Endothelial cell of hepatic sinusoid (primary cell): ENCODE measurements around the gene GRM4.

ENCODE experiments used
- in situ Hi-C: cut with HindIII; loops from 2 replicates; pipeline ENCODE4 v1.10.0; 2017; ENCODE audit warnings: low sequenced_read_pairs

GRM4 gene

DNA sequence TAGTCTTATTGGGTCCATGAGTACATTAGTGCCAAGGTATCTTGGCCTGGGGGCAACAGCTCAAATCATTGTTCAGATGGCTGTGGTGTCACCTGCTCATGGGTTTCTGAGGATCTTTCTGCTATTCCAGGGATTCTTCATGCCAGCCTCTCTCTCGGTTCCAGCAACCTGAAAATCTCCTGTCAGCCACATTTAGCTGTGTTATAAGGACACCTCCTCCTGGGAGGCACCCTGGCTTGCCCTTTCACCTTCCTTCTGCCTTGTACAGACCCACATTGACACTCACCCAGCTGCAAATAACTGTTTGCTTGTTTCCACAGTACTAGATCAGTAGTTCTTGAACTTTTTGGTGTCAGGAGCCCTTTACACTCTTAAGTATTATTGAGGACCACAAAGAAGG lies 159.9 kb downstream of the GRM4 start:
- in situ Hi-C loops = no loop called here

DNA sequence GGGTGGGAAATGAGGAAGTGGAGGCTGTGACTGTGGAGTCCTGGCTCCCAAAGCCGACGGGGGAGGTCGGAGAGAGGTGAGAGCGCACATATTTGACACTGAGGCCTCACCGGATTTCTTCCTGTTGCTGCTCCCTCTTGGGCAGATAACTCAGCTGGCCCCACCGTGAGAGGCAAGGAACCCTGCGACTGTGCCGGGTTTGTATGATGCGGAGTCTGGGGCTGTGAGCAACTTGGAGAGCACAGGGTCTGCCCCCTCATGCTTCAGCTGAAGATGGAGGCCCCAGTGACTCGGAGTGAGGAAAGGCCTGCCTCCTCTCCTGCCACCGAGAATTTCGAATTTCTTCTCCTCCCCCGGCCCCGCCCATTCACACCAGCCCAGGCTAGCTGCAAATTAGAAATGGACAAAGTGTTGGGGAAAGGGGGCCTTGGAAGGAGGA lies 160.6 kb downstream of the GRM4 start:
- in situ Hi-C loops = no loop called here

DNA sequence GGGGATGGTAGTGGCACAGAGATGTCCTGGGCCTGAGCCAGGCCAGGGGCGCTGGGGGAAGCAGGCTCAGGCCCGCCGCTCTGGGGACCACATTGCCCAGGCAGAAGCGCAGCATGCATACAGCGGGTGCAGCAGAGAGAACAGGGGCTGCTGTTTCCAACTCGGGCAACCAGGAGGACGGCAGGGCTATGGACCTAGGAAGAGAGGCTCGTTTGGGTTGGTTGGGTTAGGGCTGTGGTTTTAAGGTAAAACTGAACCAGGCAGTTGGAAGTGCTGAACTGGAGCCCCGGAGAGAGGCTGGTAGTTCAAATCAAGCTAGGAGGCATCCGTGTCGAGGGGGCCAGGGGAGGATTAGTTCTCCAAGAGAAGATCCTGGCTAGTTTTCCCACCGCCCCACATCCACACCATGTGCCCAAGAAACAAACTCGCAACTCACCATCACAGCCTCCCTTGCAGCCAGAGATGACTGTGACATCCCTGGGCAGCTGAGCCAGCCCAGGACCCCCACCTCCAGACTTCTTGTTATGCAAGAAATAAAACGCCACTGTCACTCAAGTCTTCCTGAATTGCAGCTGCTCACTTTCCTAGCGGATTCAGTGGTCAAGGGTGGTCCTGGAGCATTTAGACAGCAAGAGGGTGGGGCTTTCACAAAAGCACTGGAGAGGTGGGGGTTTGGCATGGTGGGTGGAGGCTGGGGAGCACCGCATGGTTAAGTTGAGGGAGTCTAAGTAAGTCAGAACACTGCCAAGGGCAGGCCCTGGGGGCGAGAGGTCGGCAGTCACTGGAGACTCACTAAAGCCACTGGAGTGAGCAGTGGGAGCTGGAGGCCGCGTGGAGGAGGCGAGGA lies 161.2 kb downstream of the GRM4 start:
- in situ Hi-C loops = no loop called here

DNA sequence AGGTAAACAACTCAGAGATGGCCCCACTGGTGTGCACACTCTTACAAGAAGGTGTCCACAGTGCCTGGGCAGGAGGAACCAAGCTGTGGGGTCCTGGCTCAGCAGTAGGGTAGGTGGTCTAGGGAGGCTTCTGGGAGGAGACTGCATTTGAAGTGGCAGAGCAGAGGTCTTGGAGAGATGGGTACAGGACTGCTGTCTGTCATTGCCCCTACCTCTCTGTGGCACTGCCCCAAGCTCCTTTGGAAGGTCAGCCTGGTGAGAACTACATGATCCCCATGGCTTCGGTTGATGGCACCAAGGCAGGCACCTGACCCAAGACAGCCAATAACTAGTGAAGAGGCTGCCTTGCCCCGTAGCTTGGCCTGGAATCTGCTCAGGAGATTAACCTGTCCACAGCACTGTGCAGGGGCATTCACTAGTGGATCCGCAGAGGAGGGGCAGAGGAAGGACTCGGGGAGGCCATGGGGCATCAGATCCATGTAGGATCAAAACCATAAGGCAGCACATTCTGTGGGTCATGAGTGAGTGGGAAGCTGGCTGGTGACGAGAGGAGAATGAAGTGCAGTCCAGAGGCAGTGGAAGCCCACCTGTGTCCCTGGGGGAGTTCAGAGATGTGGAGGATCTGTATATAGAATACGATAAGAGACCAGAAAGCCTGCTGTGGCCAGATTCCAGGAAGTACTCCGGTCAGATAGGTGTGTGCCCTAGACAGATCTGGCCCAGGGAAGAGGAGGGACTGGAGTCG lies 162.0 kb downstream of the GRM4 start:
- in situ Hi-C loops = no loop called here

DNA sequence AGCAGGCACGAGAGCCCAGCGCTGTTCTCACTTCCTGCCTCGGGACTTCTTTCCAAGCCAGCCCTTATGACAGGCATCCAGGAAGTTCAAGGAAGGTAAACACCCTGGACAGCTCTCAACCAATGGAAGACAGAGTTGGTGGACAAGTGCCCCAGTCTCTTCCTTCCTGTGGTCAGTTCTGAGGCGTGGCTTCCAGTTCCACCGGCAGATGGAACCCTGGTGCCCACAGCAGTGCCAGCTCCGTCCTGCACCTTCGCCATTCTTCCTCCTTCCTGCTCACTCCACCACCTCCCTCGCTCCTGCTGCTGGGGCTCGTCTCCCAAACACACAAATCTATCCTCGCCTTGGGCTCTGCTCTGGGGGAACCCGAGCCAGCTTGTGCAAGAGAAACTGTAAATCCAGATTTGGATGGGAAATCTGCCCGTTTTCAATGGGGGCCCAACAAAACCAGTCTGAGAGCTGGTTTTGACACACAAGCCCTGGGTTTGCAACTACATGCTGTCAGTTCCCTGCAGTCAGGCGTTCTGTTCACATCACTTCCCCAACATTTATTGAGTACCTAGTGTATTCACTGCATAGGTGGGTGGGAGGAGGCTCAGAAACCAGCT lies 162.7 kb downstream of the GRM4 start:
- in situ Hi-C loops = no loop called here

DNA sequence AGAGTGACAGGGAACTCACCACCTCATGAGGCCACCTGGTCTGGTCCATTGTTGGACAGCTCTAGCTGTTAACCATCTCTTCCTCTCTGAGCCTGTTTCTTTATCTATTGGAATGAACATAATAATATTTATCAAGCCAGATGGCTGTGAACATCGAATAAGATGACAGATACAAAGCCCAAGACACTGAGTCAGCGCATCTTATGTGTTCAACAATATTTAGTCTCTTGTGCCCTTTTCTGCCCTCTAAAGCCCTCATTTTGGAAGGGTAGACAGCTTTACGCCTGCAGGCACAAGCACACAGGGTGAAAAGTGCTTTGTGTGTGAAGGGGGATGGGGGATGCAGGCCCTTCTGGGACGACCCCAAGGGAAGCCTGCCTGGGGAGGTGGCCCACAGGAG lies 164.0 kb downstream of the GRM4 start:
- in situ Hi-C loops = no loop called here

DNA sequence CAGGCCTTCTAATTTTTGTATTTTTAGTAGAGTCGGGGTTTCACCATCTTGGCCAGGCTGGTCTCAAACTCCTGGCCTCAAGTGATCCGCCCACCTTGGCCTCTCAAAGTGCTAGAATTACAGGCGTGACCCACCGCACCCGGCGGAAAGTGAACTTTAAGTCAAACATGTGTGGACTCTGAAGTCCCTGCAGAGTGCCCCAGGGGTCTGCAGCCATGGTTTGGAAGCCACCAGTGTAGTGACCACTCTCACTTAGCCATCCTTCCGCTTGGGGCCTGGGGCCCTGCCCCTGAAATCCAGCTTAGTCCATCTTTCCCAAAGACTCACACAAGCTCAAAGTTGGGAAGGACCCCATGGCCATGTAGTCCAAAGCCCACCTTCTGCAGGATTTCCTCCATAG lies 164.5 kb downstream of the GRM4 start:
- in situ Hi-C loops = no loop called here

DNA sequence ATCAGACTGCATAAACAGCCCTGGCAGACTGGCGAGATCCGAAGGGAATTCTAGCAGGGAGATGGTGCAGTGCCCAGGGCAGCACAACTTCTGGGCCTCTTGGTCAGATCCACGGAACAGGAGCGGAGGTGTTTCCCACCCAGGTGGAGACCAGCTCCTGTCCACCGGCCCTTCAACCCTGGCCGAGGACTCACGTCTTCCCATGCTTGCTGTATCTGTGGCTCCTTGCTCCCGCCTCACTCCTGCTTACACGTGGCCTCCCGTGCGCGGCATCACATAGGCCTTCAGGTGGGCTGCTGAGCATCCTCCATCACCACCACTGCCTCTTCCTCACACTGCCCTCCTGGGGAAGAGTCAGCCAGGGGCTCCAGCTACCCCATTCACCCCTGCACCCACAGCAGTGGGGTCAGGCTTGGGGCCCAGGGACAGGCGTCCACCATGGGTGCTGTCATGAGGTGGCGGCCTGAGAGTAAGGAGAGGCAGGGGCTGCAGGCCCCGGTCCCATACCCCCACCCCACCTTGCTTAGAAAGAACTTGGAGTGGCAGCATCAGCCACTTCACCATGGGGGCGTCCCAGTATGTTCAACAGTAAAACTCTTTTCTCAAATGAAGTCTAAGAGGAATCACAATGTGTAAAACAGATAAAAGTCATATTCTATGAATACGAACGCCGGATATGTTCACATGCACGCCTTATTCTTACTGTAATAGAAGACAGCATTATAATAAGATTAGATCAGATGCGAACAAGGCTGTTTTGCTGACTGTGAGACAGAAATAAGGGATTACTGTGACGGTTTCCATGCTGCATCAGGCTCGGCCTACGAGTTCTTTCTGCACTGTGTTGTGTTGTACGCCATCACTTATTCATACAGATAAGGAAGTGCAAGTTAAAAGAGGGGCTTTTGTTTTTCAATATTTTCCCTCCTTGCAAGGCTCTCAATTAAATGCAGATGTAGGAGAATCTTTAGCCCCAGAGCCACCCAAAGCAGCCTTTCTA lies 165.4 kb downstream of the GRM4 start:
- in situ Hi-C loops = no loop called here

DNA sequence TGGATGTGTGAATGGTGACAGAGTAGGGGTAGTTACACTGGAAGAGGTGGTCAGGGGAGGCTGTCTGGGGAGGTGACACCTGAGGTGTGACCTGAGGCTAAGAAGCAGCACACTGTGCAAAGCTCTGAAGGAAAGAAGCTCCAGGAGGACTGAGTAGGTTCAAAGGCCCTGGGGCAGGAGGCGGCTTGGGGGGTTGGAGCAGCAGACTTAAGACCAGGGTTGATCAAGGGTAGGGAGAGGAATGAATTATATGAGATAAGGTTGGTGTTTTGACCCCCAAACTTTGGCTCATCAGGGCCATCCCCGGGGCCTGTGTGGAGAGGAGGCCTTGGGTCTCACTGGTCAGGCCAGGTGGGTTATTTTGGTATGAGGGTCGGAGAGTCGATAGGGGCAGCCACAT lies 166.1 kb downstream of the GRM4 start:
- in situ Hi-C loops = no loop called here

DNA sequence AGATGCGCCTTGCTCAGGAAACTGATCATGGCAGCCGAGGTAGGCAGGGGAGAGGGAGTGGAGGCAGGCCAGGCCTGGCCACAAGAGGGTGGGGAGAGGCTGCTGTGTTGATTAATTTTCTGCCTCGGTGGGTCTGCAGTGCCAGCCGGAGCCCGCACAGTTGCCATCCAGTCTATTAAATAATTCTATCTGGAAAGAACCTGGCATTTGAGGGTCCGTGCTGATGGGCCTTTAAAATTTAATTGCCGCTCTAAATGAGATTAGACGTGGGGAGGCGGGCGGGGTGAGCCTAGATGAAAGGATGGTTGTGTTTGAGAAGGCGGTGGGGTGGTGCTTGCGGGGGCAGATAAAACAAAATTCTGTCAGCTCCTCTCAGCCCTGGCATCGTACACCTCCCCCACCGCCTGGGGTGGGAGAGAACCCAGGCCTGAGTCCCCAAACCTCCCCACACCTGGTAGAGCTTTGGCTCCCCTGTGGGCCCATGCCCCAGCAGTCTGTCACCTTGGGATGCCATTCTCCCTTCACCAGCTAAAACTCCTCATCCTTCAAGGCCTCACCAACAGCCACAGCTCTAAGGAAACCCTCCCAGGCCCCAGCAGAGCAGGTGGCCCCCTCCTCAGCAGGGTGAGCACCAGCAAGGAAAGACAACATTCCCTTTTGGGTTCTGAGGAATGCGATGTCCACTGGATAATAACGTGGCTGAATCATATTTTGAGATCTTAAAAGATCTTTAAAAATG lies 167.3 kb downstream of the GRM4 start:
- in situ Hi-C loops = no loop called here

DNA sequence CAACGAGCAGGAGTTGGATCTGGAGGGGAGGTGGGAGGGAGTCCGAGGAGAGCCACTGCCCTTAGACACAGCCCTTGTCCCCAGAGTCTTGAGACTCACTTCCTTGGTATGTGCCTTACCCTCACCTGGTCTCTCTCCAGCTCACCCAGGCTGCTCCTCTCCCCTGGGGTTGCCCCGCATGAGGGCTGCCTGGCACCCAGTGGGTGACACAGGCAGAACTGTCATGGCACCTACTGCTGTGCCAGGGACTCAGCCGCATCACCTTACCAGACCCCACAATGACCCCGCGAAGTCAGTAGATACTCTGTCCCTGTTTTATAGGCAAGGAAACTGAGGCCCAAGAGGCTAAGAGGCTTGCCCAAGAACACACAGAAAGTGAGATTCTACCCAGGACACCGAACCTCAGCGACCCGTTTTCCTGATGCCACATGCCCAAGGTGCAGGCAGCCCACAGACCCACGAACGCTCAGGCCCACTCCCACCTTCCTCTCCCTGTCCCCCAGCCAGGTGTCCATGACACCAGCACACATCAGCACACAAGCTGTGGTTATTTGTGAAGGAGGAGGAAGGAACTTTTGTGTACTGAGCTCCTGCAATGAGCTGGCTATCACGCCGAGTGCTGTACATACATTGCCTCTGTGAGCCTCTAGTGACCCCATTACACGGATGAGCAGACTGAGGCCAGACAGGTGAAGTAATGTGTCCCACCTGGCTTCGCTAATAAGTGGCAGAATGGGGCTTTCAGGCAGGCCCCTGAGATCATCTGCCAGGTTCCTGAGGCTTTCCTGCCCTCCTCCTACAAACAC lies 168.1 kb downstream of the GRM4 start:
- in situ Hi-C loops = no loop called here

DNA sequence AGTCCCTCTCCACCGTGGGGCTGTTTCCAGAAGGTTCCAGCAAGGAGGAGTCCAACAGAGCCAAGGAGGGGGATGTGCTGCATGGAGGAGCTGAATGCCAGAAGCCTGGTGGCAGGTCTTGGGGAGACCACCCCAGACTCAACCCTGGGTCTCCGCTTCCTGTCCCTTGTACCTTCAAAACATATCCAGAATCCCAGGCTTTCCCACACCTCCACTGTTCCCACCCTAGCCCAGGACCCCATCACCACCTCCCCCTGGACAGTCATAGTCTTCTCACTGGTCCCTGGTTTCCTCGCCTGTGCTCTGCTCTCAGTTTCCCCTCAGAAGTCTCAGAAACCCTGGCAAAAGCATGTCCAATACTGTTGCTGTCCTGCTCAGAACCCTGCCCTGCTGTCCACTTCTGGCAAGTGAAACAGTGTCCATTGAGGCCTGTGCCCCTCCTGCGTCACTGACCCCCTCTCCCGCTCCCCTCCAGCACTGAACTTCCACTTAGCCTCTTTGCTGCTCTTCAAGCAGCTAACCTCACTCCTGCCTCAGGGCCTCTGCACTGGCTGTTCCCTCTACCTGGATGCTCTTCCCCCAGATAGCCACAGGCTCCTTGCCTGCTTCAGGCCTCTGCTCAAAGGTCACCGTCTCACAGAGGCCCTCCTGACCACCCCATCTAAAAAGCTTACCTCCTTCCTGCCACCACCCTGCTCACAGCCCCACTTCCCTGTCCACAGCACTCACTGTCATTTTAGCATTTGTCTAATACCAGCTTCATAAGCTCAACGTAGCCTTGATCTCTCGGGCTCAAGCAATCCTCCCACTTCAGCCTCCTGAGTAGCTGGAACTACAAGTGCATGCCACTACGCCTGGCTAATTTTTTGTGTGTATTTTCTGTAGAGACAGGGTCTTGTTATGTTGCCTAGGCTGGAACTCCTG lies 169.2 kb downstream of the GRM4 start:
- in situ Hi-C loops = no loop called here

DNA sequence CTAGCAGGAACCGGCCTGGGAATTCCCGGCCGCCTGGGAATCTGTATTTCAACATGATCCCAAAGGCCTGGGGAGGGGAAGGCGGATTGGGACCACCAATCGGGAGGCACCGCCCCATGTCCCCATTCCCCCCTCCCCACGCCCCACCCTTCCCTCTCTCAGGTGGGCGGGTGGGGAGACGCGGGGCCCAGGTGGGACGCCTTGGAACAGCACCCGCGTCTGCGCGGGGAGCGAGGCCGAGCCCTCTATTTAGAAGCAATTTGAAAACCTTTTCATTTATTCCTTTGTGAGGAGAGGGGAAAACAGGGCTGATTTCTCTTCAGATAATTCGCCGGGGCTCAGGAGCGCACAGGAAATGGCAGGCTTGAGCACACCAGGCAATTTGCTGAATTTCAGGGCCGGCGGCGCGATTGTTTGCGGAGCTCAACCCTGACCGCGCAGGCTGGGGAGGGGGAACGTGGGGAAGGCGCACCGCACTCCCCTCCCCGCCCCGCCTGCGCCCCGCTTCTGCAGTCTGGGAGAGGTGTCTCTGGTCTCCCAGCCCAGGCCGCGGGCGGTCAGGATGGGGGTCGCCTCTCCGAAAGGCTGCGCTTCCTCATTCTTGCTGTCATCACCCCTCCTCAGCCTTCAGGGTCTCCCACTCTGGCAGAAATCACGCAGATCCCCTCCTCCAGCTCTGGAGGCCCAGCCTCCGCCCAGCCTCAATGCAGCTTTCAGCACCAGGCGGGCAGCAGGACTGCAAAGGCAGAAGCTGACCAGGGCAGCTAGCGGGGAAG lies 170.0 kb downstream of the GRM4 start:
- in situ Hi-C loops = no loop called here

DNA sequence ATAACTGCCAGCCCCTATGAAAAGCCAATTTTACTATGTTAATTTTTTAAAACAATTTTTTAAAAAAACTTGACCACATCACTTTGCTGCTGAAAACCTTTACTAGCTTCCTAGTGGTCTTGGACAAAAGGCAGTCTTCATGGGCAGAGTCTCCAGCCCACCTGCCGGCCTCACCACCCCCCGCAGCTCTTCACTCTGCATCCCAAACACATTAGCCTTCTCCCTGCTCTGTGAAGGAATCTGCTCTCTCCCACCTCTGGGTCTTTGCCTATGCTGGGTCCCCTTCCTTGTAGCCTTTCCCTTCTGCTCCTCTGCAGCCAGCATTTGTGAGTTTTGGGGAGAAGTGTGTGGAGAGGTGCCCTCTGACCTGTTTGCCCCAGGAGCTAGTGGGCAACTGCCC lies 171.4 kb downstream of the GRM4 start:
- in situ Hi-C loops = no loop called here

DNA sequence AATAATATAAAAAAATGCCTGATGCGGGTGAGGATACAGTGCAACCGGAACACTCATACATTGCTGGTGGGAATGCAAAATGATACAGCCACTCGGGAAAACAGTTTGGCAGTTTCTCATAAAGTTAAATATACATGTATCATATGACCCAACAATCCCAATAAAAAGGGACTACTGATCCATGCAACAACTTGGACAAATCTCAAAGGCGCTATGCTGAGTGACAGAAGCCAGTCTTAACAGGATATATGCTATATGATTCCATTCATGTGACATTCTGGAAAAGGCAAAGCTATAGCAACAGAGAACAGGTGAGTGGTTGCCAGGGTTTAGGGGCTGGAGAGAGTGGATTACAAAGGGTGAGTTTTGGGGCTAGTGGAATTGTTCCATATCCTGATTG lies 171.9 kb downstream of the GRM4 start:
- in situ Hi-C loops = no loop called here

DNA sequence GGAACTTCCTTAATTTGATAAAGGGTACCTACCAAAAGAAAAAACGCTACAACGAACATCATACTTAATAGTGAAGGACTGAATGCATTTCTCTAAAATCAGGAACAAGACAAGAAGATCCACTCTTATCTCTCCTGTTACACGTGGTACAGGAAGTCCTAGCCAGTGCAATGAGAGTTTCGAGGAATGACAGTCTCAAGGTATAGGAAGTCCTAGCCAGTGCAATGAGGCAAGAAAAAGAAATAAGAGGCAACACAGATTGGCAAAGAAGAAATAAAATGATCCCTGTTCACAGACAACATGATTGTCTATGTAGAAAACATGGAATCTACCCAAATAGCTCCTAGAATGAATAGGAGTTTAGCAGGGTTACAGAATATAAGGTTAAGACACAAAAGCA lies 174.3 kb downstream of the GRM4 start:
- in situ Hi-C loops = no loop called here
